Measurements from ENCODE around the gene DGAT2.

Gene DGAT2

GRCh38 chr11:75781296-75781695 lies 12.7 kb downstream of the DGAT2 start:
- TF ChIP-seq CTCF (conservative IDR thresholded peaks at IDR 0.05; ENCODE audit: low read depth, low read length): no peak
- DNase-seq (ENCODE audit: low read depth): no peak
- no peak overlapping the region for H3K4me3 ChIP-seq (ENCODE audit: low read depth, low read length)

GRCh38 chr11:75781831-75782230 lies 13.3 kb downstream of the DGAT2 start:
- no peak overlapping the region for H3K4me3 ChIP-seq (ENCODE audit: low read depth, low read length)
- DNase-seq (ENCODE audit: low read depth): no peak
- no peak for TF ChIP-seq CTCF (conservative IDR thresholded peaks at IDR 0.05; ENCODE audit: low read depth, low read length)

- no peak for DNase-seq (ENCODE audit: low read depth)
- no peak overlapping the region for H3K4me3 ChIP-seq (ENCODE audit: low read depth, low read length)
- no peak for TF ChIP-seq CTCF (conservative IDR thresholded peaks at IDR 0.05; ENCODE audit: low read depth, low read length)
Observed at GRCh38 chr11:75782540-75783263, 14.1 kb downstream of the DGAT2 start.

- no peak for TF ChIP-seq CTCF (conservative IDR thresholded peaks at IDR 0.05; ENCODE audit: low read depth, low read length)
- H3K4me3 ChIP-seq (ENCODE audit: low read depth, low read length): no peak overlapping the region
- DNase-seq (ENCODE audit: low read depth): no peak
Observed at GRCh38 chr11:75783416-75784084, 15.0 kb downstream of the DGAT2 start.

GRCh38 chr11:75784085-75784478 lies 15.5 kb downstream of the DGAT2 start:
- no peak for TF ChIP-seq CTCF (conservative IDR thresholded peaks at IDR 0.05; ENCODE audit: low read depth, low read length)
- no peak overlapping the region for H3K4me3 ChIP-seq (ENCODE audit: low read depth, low read length)
- DNase-seq (ENCODE audit: low read depth): no peak

- no peak for DNase-seq (ENCODE audit: low read depth)
- no peak overlapping the region for H3K4me3 ChIP-seq (ENCODE audit: low read depth, low read length)
- no peak for TF ChIP-seq CTCF (conservative IDR thresholded peaks at IDR 0.05; ENCODE audit: low read depth, low read length)
Observed at GRCh38 chr11:75784506-75784905, 15.9 kb downstream of the DGAT2 start.

GRCh38 chr11:75785187-75785586 lies 16.6 kb downstream of the DGAT2 start:
- TF ChIP-seq CTCF (conservative IDR thresholded peaks at IDR 0.05; ENCODE audit: low read depth, low read length): no peak
- H3K4me3 ChIP-seq (ENCODE audit: low read depth, low read length): no peak overlapping the region
- DNase-seq (ENCODE audit: low read depth): no peak
